ENCODE data around the gene HSFX3.
A peak's percentile ranks its signal among the peaks of the same experiment; 100 is the strongest.
"Not testable (repeated sequence)": the region's sequence is repeated elsewhere in the genome, so short reads cannot be mapped to it uniquely, and the experiment has no call there.

HSFX3 gene

GRCh38 chrX:149545545-149546543, 3.9 kb downstream of the HSFX3 start:
- not testable (repeated sequence) for DNase-seq

- DNase-seq = peak; percentile 50
Observed at GRCh38 chrX:149541521-149542047, 8.1 kb downstream of the HSFX3 start.

GRCh38 chrX:149540621-149541520, 8.9 kb downstream of the HSFX3 start, which contains the start of gene EOLA1:
Gene EOLA1 (plus strand): TSS chrX:149541012. CDS start chrX:149545631, 4,619 bp downstream.
- DNase-seq = peak; percentile 95

GRCh38 chrX:149540131-149540620, 9.5 kb downstream of the HSFX3 start:
- peak; percentile 94 for DNase-seq

GRCh38 chrX:149539283-149540130, 10.2 kb downstream of the HSFX3 start:
- DNase-seq = peak; percentile 92

- not testable (repeated sequence) for DNase-seq
Observed at GRCh38 chrX:149537474-149537873, 12.2 kb downstream of the HSFX3 start.

GRCh38 chrX:149534926-149535602, 14.7 kb downstream of the HSFX3 start:
- not testable (repeated sequence) for DNase-seq

GRCh38 chrX:149533999-149534398, 15.7 kb downstream of the HSFX3 start:
- DNase-seq = not testable (repeated sequence)

- DNase-seq = not testable (repeated sequence)
Observed at GRCh38 chrX:149532868-149533267, 16.9 kb downstream of the HSFX3 start.

GRCh38 chrX:149531599-149531998, 18.1 kb downstream of the HSFX3 start:
- DNase-seq = peak; percentile 46

GRCh38 chrX:149528381-149528780, 21.3 kb downstream of the HSFX3 start:
- DNase-seq = no peak

- peak; percentile 65 for DNase-seq
Observed at GRCh38 chrX:149527705-149528104, 22.0 kb downstream of the HSFX3 start.

GRCh38 chrX:149526318-149527033, 23.2 kb downstream of the HSFX3 start:
- DNase-seq = not testable (repeated sequence)

- not testable (repeated sequence) for DNase-seq
Observed at GRCh38 chrX:149525903-149526302, 23.8 kb downstream of the HSFX3 start.

- peak; percentile 73 for DNase-seq
Observed at GRCh38 chrX:149525389-149525788, 24.3 kb downstream of the HSFX3 start.

- no peak for DNase-seq
Observed at GRCh38 chrX:149522916-149523315, 26.8 kb downstream of the HSFX3 start.

GRCh38 chrX:149521438-149521837, 28.3 kb downstream of the HSFX3 start:
- no peak for DNase-seq

GRCh38 chrX:149520636-149521277, 29.0 kb downstream of the HSFX3 start:
- DNase-seq = not testable (repeated sequence)

- no peak for DNase-seq
Observed at GRCh38 chrX:149518236-149518635, 31.5 kb downstream of the HSFX3 start.

GRCh38 chrX:149517308-149517707, 32.4 kb downstream of the HSFX3 start:
- no peak for DNase-seq
